ENCODE measurements around the gene COL17A1. TPM values are rescaled to one million over a fixed set of nuclear protein-coding genes. Genes with fewer than 3 reads are reported as not detected.

COL17A1 gene
- total RNA-seq, 2 donors from 2014 or later = not detected

- Mint-ChIP-seq H3K4me1 (ENCODE audit: low read depth) (peaks cover 9% of the 10 kb centered on the region), H3K27me3 (ENCODE audit: low read depth) (no peaks in the 10 kb centered on the region), H3K36me3 (ENCODE audit: insufficient read depth in 2 of 2) (peaks cover 5 to 21% of the 10 kb centered on the region in 2 donors), H3K9me3 (no peaks in the 10 kb centered on the region), H3K4me3 (peak overlapping the region in 1 of 2 donors; percentile 73), H3K27ac (peak overlapping the region; percentile 84)
- DNase-seq (no peak), ATAC-seq (replicated peaks in 1 of 2) (peak in 1 of 2 donors; percentile 72)
These were observed 80.4 kb downstream of the COL17A1 start for GRCh38 chr10:104005172-104005863.

GRCh38 chr10:104002911-104003310 lies 82.8 kb downstream of the COL17A1 start:
- peaks cover 5 to 19% of the 10 kb centered on the region in 2 donors for H3K36me3 Mint-ChIP-seq (ENCODE audit: insufficient read depth in 2 of 2)
- ATAC-seq (replicated peaks in 1 of 2) (no peak), DNase-seq (no peak)
- peaks cover 9% of the 10 kb centered on the region for H3K4me1 Mint-ChIP-seq (ENCODE audit: low read depth)
- H3K4me3 Mint-ChIP-seq = no peak overlapping the region
- H3K9me3 Mint-ChIP-seq = no peaks in the 10 kb centered on the region
- H3K27me3 Mint-ChIP-seq (ENCODE audit: low read depth) = no peaks in the 10 kb centered on the region
- peak overlapping the region; percentile 36 for H3K27ac Mint-ChIP-seq

GRCh38 chr10:103998805-103999204 lies 86.9 kb downstream of the COL17A1 start:
- H3K27me3 Mint-ChIP-seq (ENCODE audit: low read depth) = no peaks in the 10 kb centered on the region
- H3K4me1 Mint-ChIP-seq (ENCODE audit: low read depth) = peaks cover 21% of the 10 kb centered on the region
- no peak overlapping the region for H3K27ac Mint-ChIP-seq
- no peaks in the 10 kb centered on the region for H3K9me3 Mint-ChIP-seq
- H3K36me3 Mint-ChIP-seq (ENCODE audit: insufficient read depth in 2 of 2) = peaks cover 10 to 23% of the 10 kb centered on the region in 2 donors
- no peak overlapping the region for H3K4me3 Mint-ChIP-seq
- DNase-seq = no peak
- ATAC-seq (replicated peaks in 1 of 2) = no peak

- H3K27ac Mint-ChIP-seq = no peak overlapping the region
- no peaks in the 10 kb centered on the region for H3K27me3 Mint-ChIP-seq (ENCODE audit: low read depth)
- DNase-seq (no peak), ATAC-seq (replicated peaks in 1 of 2) (no peak)
- peaks cover 13% of the 10 kb centered on the region for H3K4me1 Mint-ChIP-seq (ENCODE audit: low read depth)
- H3K4me3 Mint-ChIP-seq = no peak overlapping the region
- H3K9me3 Mint-ChIP-seq = no peaks in the 10 kb centered on the region
- peaks cover 6 to 10% of the 10 kb centered on the region in 2 donors for H3K36me3 Mint-ChIP-seq (ENCODE audit: insufficient read depth in 2 of 2)
These were observed 90.5 kb downstream of the COL17A1 start for GRCh38 chr10:103995134-103995533.

GRCh38 chr10:103991393-103992128 lies 94.1 kb downstream of the COL17A1 start:
- DNase-seq (no peak), ATAC-seq (replicated peaks in 1 of 2) (no peak)
- no peak overlapping the region for H3K4me3 Mint-ChIP-seq
- H3K9me3 Mint-ChIP-seq = no peaks in the 10 kb centered on the region
- peaks cover 4 to 6% of the 10 kb centered on the region in 2 donors for H3K36me3 Mint-ChIP-seq (ENCODE audit: insufficient read depth in 2 of 2)
- H3K27ac Mint-ChIP-seq = no peak overlapping the region
- H3K27me3 Mint-ChIP-seq (ENCODE audit: low read depth) = no peaks in the 10 kb centered on the region
- H3K4me1 Mint-ChIP-seq (ENCODE audit: low read depth) = peaks cover 36% of the 10 kb centered on the region

GRCh38 chr10:103990531-103990930 lies 95.1 kb downstream of the COL17A1 start:
- Mint-ChIP-seq H3K4me1 (ENCODE audit: low read depth) (peaks cover 44% of the 10 kb centered on the region), H3K27ac (no peak overlapping the region), H3K4me3 (no peak overlapping the region), H3K9me3 (no peaks in the 10 kb centered on the region), H3K27me3 (ENCODE audit: low read depth) (no peaks in the 10 kb centered on the region), H3K36me3 (ENCODE audit: insufficient read depth in 2 of 2) (peaks cover 4% of the 10 kb centered on the region in 2 donors)
- no peak for DNase-seq
- ATAC-seq (replicated peaks in 1 of 2) = no peak

GRCh38 chr10:103990121-103990520 lies 95.6 kb downstream of the COL17A1 start:
- H3K9me3 Mint-ChIP-seq = no peaks in the 10 kb centered on the region
- no peak overlapping the region for H3K27ac Mint-ChIP-seq
- H3K36me3 Mint-ChIP-seq (ENCODE audit: insufficient read depth in 2 of 2) = peaks cover 4% of the 10 kb centered on the region in 2 donors
- no peaks in the 10 kb centered on the region for H3K27me3 Mint-ChIP-seq (ENCODE audit: low read depth)
- no peak for ATAC-seq (replicated peaks in 1 of 2)
- DNase-seq = no peak
- peak overlapping the region in 1 of 2 donors; percentile 12 for H3K4me3 Mint-ChIP-seq
- peaks cover 48% of the 10 kb centered on the region for H3K4me1 Mint-ChIP-seq (ENCODE audit: low read depth)

GRCh38 chr10:103986360-103986759 lies 99.3 kb downstream of the COL17A1 start:
- DNase-seq = peak; percentile 34 to 50
- H3K4me1 Mint-ChIP-seq (ENCODE audit: low read depth) = peaks cover 72% of the 10 kb centered on the region
- no peaks in the 10 kb centered on the region for H3K27me3 Mint-ChIP-seq (ENCODE audit: low read depth)
- peak overlapping the region; percentile 27 to 34 for H3K4me3 Mint-ChIP-seq
- peak; percentile 72 to 74 for ATAC-seq (replicated peaks in 1 of 2)
- peak overlapping the region; percentile 86 for H3K27ac Mint-ChIP-seq
- H3K36me3 Mint-ChIP-seq (ENCODE audit: insufficient read depth in 2 of 2) = peaks cover 0 to 1% of the 10 kb centered on the region in 2 donors
- no peaks in the 10 kb centered on the region for H3K9me3 Mint-ChIP-seq

GRCh38 chr10:103985726-103986125 lies 100.0 kb downstream of the COL17A1 start:
- Mint-ChIP-seq H3K36me3 (ENCODE audit: insufficient read depth in 2 of 2) (peaks cover 0 to 1% of the 10 kb centered on the region in 2 donors), H3K9me3 (no peaks in the 10 kb centered on the region), H3K4me3 (no peak overlapping the region), H3K27ac (no peak overlapping the region), H3K27me3 (ENCODE audit: low read depth) (no peaks in the 10 kb centered on the region), H3K4me1 (ENCODE audit: low read depth) (peaks cover 79% of the 10 kb centered on the region)
- no peak for DNase-seq
- ATAC-seq (replicated peaks in 1 of 2) = no peak

GRCh38 chr10:103983367-103983911 lies 102.2 kb downstream of the COL17A1 start:
- peak overlapping the region; percentile 72 to 84 for H3K4me3 Mint-ChIP-seq
- H3K4me1 Mint-ChIP-seq (ENCODE audit: low read depth) = peaks cover 79% of the 10 kb centered on the region
- no peaks in the 10 kb centered on the region for H3K36me3 Mint-ChIP-seq (ENCODE audit: insufficient read depth in 2 of 2)
- H3K27me3 Mint-ChIP-seq (ENCODE audit: low read depth) = no peaks in the 10 kb centered on the region
- DNase-seq = no peak
- peak overlapping the region; percentile 86 for H3K27ac Mint-ChIP-seq
- peak; percentile 86 to 92 for ATAC-seq (replicated peaks in 1 of 2)
- H3K9me3 Mint-ChIP-seq = no peaks in the 10 kb centered on the region

- no peaks in the 10 kb centered on the region for H3K36me3 Mint-ChIP-seq (ENCODE audit: insufficient read depth in 2 of 2)
- no peaks in the 10 kb centered on the region for H3K27me3 Mint-ChIP-seq (ENCODE audit: low read depth)
- no peak for ATAC-seq (replicated peaks in 1 of 2)
- DNase-seq = no peak
- no peaks in the 10 kb centered on the region for H3K9me3 Mint-ChIP-seq
- H3K4me1 Mint-ChIP-seq (ENCODE audit: low read depth) = peaks cover 74% of the 10 kb centered on the region
- H3K4me3 Mint-ChIP-seq = peak overlapping the region in 1 of 2 donors; percentile 39
- H3K27ac Mint-ChIP-seq = no peak overlapping the region
These were observed 103.0 kb downstream of the COL17A1 start for GRCh38 chr10:103982639-103983038.

Data from activated T-cell treated with anti-CD3 and anti-CD28 coated beads, Interleukin-2, amount 50 U/mL, for 72 hours (primary cell).